Transverse colon (tissue), 4 donors: Measurements from ENCODE around the gene ITIH5.

Source experiments
- CTCF ChIP-seq, 5 experiments: fragments of 200-600 bp in 3 of 5; fragments of 450-650 bp in 2 of 5; sonication (generic) in 3 of 5; IDR thresholded peaks; 1 replicate in 2 of 5; 2 replicates in 3 of 5; pipeline ENCODE4 v1.5.1; 2016 to 2017; ENCODE audit warnings: antibody characterized with exemption in 5 of 5, inconsistent platforms in 3 of 5, mild to moderate bottlenecking in 2 of 5, moderate library complexity in 1 of 5
- POLR2A ChIP-seq: fragments of 450-650 bp; IDR thresholded peaks from one replicate; pipeline ENCODE4 v1.6.1; 2016; ENCODE audit warnings: antibody characterized with exemption, mild to moderate bottlenecking, moderate library complexity
- POLR2AphosphoS5 ChIP-seq, 3 donors: sonication (generic); formaldehyde crosslinking; IDR thresholded peaks; one replicate each; pipeline ENCODE4 v1.6.1; 2016; ENCODE audit warnings: antibody characterized with exemption in 3 of 3

- TF ChIP-seq POLR2A (no peak), CTCF (IDR thresholded peaks at IDR 0.05) (no peak), POLR2AphosphoS5 (IDR thresholded peaks at IDR 0.05) (no peak)
Observed at GRCh38 chr10:7707102-7707501, 40.3 kb upstream of the ITIH5 start.
